Liver (tissue), 9 donors: ENCODE results near the gene RND1. TPM values are rescaled to one million over a fixed set of nuclear protein-coding genes. Genes with fewer than 3 reads are reported as not detected.

Source experiments
- DNase-seq: peaks from one replicate; pipeline ENCODE4 v3.0.0-alpha.2; 2017; ENCODE audit warnings: low spot score
- H3K27ac ChIP-seq, 2 donors: one replicate each; pipeline ENCODE4 v1.7.0; 2013; ENCODE audit warnings: inconsistent platforms in 2 of 2, low read length in 2 of 2, control low read depth in 1 of 2, low read depth in 1 of 2, mild to moderate bottlenecking in 1 of 2
- H3K27me3 ChIP-seq, 4 donors: one replicate each; pipeline versions ENCODE4 v1.6.1 to v1.7.0; 2013; ENCODE audit warnings: low read length in 3 of 4, inconsistent platforms in 1 of 4, mild to moderate bottlenecking in 1 of 4, moderate library complexity in 1 of 4; ENCODE audit not compliant: control insufficient read depth in 4 of 4, insufficient read depth in 4 of 4
- H3K36me3 ChIP-seq, 4 donors: one replicate each; pipeline versions ENCODE4 v1.6.1 to v1.7.0; 2013; ENCODE audit warnings: low read length in 3 of 4, mild to moderate bottlenecking in 3 of 4, low read depth in 1 of 4, moderate library complexity in 1 of 4; ENCODE audit not compliant: control insufficient read depth in 4 of 4, insufficient read depth in 3 of 4
- H3K4me1 ChIP-seq, 4 donors: one replicate each; pipeline versions ENCODE4 v1.6.1 to v1.7.0; 2013; ENCODE audit warnings: low read length in 3 of 4, mild to moderate bottlenecking in 3 of 4, moderate library complexity in 1 of 4; ENCODE audit not compliant: control insufficient read depth in 4 of 4, insufficient read depth in 4 of 4
- H3K4me3 ChIP-seq, 3 donors: one replicate each; pipeline versions ENCODE4 v1.6.1 to v1.7.0; 2013; ENCODE audit warnings: low read length in 3 of 3, control low read depth in 1 of 3, low read depth in 1 of 3, mild to moderate bottlenecking in 1 of 3
- H3K9ac ChIP-seq, 2 donors: one replicate each; pipeline ENCODE4 v1.7.0; 2013; ENCODE audit warnings: low read length in 2 of 2, mild to moderate bottlenecking in 2 of 2, moderate library complexity in 2 of 2, control low read depth in 1 of 2, low read depth in 1 of 2
- H3K9me3 ChIP-seq, 4 donors: one replicate each; pipeline versions ENCODE4 v1.6.1 to v1.7.0; 2013; ENCODE audit warnings: low read length in 3 of 4; ENCODE audit not compliant: control insufficient read depth in 4 of 4
- EGR1 ChIP-seq, 2 donors: IDR thresholded peaks; 2 replicates each; pipeline ENCODE4 v1.6.1; 2016 to 2018; ENCODE audit warnings: antibody characterized with exemption in 2 of 2, low read depth in 2 of 2
- FOXA1 ChIP-seq: IDR thresholded peaks from 2 replicates; pipeline ENCODE4 v1.6.1; 2016; ENCODE audit warnings: antibody characterized with exemption
- FOXA2 ChIP-seq: IDR thresholded peaks from 2 replicates; pipeline ENCODE4 v1.6.1; 2016; ENCODE audit warnings: antibody characterized with exemption
- GABPA ChIP-seq, 2 donors: IDR thresholded peaks in 1 of 2; conservative IDR thresholded peaks in 1 of 2; 2 replicates each; pipeline ENCODE4 v1.6.1; 2016; ENCODE audit warnings: antibody characterized with exemption in 2 of 2, mild to moderate bottlenecking in 1 of 2, moderate library complexity in 1 of 2
- HNF4A ChIP-seq, 2 donors: conservative IDR thresholded peaks; 2 replicates each; pipeline ENCODE4 v1.6.1; 2016; ENCODE audit warnings: antibody characterized with exemption in 2 of 2, mild to moderate bottlenecking in 2 of 2
- HNF4G ChIP-seq: IDR thresholded peaks from 2 replicates; pipeline ENCODE4 v1.6.1; 2016; ENCODE audit warnings: antibody characterized with exemption
- JUND ChIP-seq, 2 donors: IDR thresholded peaks; 2 replicates each; pipeline ENCODE4 v1.6.1; 2016; ENCODE audit warnings: antibody characterized with exemption in 2 of 2
- NR2F2 ChIP-seq: IDR thresholded peaks from 2 replicates; pipeline ENCODE4 v1.6.1; 2016; ENCODE audit warnings: antibody characterized with exemption
- RAD21 ChIP-seq, 2 donors: IDR thresholded peaks; 2 replicates each; pipeline ENCODE4 v1.6.1; 2016; ENCODE audit warnings: antibody characterized with exemption in 2 of 2, mild to moderate bottlenecking in 2 of 2
- RXRA ChIP-seq, 2 donors: IDR thresholded peaks; 2 replicates each; pipeline ENCODE4 v1.6.1; 2017 to 2018; ENCODE audit warnings: antibody characterized with exemption in 2 of 2, mild to moderate bottlenecking in 1 of 2
- SP1 ChIP-seq: IDR thresholded peaks from 2 replicates; pipeline ENCODE4 v1.6.1; 2018; ENCODE audit warnings: antibody characterized with exemption, mild to moderate bottlenecking
- TAF1 ChIP-seq: conservative IDR thresholded peaks from 2 replicates; pipeline ENCODE4 v1.6.1; 2016; ENCODE audit warnings: antibody characterized with exemption, mild to moderate bottlenecking
- YY1 ChIP-seq: IDR thresholded peaks from 2 replicates; pipeline ENCODE4 v1.6.1; 2016; ENCODE audit warnings: antibody characterized with exemption, mild to moderate bottlenecking
- WGBS: extraction: QIAGEN DNeasy Blood & Tissue Kit; methylation state at CpG from one replicate; pipeline ENCODE4 v1.1.7; 2013; 5-methylcytosine and 5-hydroxymethylcytosine counted together
- polyA plus RNA-seq, 2 donors: library from polyadenylated mRNA; stranded (reverse) in 1 of 2; unstranded in 1 of 2; fragments of 200-250 nt in 1 of 2; fragments of >200 nt in 1 of 2; fragmentation: Nextera tagmentation in 1 of 2; extraction: Ambion mirVana in 1 of 2; gene quantifications; one replicate each; pipeline versions ENCODE4 v1.2.1 to v1.2.3, GENCODE V29; 2013 to 2015
- total RNA-seq, 2 donors: library from RNA; depleted of rRNA; stranded (reverse); fragments of >200 nt; gene quantifications; one replicate each; pipeline ENCODE4 v1.2.3, GENCODE V29; 2014
- TF ChIP-seq, protein P1 (sequence below): IDR thresholded peaks from 2 replicates; pipeline ENCODE4 v1.6.1; 2016; ENCODE audit warnings: antibody characterized with exemption, mild to moderate bottlenecking
- TF ChIP-seq, protein P2 (sequence below): IDR thresholded peaks from 2 replicates; pipeline ENCODE4 v1.6.1; 2016; ENCODE audit warnings: antibody characterized with exemption
- TF ChIP-seq, protein P3 (sequence below): IDR thresholded peaks from 2 replicates; pipeline ENCODE4 v1.6.1; 2016; ENCODE audit warnings: antibody characterized with exemption
- TF ChIP-seq, protein P4 (sequence below): fragments of 150-350 bp; IDR thresholded peaks from 2 replicates; pipeline ENCODE4 v1.5.1; 2017; ENCODE audit warnings: improper control_type of control experiment, low read depth, low read length; ENCODE audit not compliant: missing input control
- TF ChIP-seq, protein P5 (sequence below): IDR thresholded peaks from 2 replicates; pipeline ENCODE4 v1.6.1; 2016; ENCODE audit warnings: antibody characterized with exemption
- donor health status: healthy.
- donor health status: healthy.
- donor health status: healthy.
- donor health status: healthy.
- donor health status: healthy.

The RND1 gene
- total and polyA plus RNA-seq, 4 donors, result 7.7 to 16.5 (median 8.5) TPM

DNA sequence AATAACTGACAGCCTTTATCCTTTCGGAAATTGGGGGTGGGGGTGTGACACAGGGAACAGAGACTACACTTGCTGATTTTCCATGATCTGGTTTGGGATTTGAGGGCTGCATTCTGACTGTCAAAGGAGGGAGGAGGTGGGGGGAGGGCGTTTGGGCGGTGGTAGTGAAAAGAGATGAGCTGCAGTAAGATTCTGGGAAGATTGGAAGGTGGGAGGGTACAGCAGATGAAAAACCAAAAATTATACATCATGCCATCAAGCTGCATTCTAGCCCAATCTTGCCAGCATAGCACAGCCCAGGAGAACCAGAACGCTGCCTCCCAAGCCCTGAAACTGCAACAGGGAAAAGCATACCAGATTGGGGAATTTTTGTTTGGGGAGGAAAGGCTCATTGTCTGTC, 2.4 kb downstream of the RND1 start:
- Histone ChIP-seq H3K9me3 (no peaks in the 10 kb centered on the region), H3K9ac (no peak overlapping the region), H3K4me1 (peaks cover 5 to 50% (median 22%) of the 10 kb centered on the region in 4 donors), H3K27ac (peak overlapping the region in 1 of 2 donors; percentile 26), H3K27me3 (no peaks in the 10 kb centered on the region), H3K36me3 (peaks cover 0 to 29% (median 20%) of the 10 kb centered on the region in 4 donors), H3K4me3 (no peak overlapping the region)
- DNase-seq, result no peak
- TF ChIP-seq, protein P1, sequence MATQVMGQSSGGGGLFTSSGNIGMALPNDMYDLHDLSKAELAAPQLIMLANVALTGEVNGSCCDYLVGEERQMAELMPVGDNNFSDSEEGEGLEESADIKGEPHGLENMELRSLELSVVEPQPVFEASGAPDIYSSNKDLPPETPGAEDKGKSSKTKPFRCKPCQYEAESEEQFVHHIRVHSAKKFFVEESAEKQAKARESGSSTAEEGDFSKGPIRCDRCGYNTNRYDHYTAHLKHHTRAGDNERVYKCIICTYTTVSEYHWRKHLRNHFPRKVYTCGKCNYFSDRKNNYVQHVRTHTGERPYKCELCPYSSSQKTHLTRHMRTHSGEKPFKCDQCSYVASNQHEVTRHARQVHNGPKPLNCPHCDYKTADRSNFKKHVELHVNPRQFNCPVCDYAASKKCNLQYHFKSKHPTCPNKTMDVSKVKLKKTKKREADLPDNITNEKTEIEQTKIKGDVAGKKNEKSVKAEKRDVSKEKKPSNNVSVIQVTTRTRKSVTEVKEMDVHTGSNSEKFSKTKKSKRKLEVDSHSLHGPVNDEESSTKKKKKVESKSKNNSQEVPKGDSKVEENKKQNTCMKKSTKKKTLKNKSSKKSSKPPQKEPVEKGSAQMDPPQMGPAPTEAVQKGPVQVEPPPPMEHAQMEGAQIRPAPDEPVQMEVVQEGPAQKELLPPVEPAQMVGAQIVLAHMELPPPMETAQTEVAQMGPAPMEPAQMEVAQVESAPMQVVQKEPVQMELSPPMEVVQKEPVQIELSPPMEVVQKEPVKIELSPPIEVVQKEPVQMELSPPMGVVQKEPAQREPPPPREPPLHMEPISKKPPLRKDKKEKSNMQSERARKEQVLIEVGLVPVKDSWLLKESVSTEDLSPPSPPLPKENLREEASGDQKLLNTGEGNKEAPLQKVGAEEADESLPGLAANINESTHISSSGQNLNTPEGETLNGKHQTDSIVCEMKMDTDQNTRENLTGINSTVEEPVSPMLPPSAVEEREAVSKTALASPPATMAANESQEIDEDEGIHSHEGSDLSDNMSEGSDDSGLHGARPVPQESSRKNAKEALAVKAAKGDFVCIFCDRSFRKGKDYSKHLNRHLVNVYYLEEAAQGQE, result no peak
- TF ChIP-seq HNF4A (conservative IDR thresholded peaks at IDR 0.05), result no peak
- no peak for TF ChIP-seq TAF1
- TF ChIP-seq HNF4G, result no peak
- no peak for TF ChIP-seq EGR1 (IDR thresholded peaks at IDR 0.05; ENCODE audit: low read depth in 2 of 2)
- no peak for TF ChIP-seq RXRA (IDR thresholded peaks at IDR 0.05)
- no peak for TF ChIP-seq RAD21 (IDR thresholded peaks at IDR 0.05)
- no peak for TF ChIP-seq SP1
- no peak for TF ChIP-seq GABPA (IDR thresholded peaks at IDR 0.05 in 1 of 2, conservative IDR thresholded peaks at IDR 0.05 in 1 of 2)
- no peak for TF ChIP-seq NR2F2
- TF ChIP-seq FOXA1, result no peak
- TF ChIP-seq YY1, result no peak
- TF ChIP-seq, protein P2, sequence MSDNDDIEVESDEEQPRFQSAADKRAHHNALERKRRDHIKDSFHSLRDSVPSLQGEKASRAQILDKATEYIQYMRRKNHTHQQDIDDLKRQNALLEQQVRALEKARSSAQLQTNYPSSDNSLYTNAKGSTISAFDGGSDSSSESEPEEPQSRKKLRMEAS, result no peak
- TF ChIP-seq, protein P3, sequence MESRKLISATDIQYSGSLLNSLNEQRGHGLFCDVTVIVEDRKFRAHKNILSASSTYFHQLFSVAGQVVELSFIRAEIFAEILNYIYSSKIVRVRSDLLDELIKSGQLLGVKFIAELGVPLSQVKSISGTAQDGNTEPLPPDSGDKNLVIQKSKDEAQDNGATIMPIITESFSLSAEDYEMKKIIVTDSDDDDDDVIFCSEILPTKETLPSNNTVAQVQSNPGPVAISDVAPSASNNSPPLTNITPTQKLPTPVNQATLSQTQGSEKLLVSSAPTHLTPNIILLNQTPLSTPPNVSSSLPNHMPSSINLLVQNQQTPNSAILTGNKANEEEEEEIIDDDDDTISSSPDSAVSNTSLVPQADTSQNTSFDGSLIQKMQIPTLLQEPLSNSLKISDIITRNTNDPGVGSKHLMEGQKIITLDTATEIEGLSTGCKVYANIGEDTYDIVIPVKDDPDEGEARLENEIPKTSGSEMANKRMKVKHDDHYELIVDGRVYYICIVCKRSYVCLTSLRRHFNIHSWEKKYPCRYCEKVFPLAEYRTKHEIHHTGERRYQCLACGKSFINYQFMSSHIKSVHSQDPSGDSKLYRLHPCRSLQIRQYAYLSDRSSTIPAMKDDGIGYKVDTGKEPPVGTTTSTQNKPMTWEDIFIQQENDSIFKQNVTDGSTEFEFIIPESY, result no peak
- TF ChIP-seq JUND (IDR thresholded peaks at IDR 0.05), result no peak
- TF ChIP-seq, protein P4, sequence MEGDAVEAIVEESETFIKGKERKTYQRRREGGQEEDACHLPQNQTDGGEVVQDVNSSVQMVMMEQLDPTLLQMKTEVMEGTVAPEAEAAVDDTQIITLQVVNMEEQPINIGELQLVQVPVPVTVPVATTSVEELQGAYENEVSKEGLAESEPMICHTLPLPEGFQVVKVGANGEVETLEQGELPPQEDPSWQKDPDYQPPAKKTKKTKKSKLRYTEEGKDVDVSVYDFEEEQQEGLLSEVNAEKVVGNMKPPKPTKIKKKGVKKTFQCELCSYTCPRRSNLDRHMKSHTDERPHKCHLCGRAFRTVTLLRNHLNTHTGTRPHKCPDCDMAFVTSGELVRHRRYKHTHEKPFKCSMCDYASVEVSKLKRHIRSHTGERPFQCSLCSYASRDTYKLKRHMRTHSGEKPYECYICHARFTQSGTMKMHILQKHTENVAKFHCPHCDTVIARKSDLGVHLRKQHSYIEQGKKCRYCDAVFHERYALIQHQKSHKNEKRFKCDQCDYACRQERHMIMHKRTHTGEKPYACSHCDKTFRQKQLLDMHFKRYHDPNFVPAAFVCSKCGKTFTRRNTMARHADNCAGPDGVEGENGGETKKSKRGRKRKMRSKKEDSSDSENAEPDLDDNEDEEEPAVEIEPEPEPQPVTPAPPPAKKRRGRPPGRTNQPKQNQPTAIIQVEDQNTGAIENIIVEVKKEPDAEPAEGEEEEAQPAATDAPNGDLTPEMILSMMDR, result no peak
- WGBS, result 80% methylated on average over 4 of the region's 4 CpGs

DNA sequence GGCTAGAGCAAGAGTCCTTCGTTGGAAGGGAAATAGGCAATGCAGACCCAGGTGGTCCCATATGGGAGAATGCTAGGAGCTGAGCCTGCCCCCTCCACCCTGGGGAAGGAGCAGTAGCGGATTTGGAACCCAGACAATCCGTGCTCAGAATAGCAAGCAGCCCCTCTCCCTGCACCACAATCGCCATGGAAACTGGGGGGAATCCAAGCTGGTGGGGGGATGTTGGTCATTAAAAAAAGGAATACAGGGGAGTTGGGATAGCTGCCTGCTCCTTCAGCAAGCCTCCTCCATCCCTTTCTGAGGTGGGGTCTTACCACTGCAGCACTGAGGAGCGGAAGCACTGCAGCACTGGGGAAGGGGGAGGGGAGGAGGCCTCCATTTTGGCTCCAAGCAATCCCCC, 2.9 kb downstream of the RND1 start:
- no peak for DNase-seq
- H3K27ac ChIP-seq, result peak overlapping the region in 1 of 2 donors; percentile 1
- TF ChIP-seq RAD21 (IDR thresholded peaks at IDR 0.05), result no peak
- no peak for TF ChIP-seq HNF4G
- no peak for TF ChIP-seq FOXA2
- TF ChIP-seq, protein P4, result no peak
- TF ChIP-seq RXRA (IDR thresholded peaks at IDR 0.05), result no peak
- TF ChIP-seq SP1, result no peak
- TF ChIP-seq, protein P5, sequence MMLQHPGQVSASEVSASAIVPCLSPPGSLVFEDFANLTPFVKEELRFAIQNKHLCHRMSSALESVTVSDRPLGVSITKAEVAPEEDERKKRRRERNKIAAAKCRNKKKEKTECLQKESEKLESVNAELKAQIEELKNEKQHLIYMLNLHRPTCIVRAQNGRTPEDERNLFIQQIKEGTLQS, result no peak
- TF ChIP-seq NR2F2, result no peak

More for the DNA sequence above, 2.9 kb downstream of the RND1 start:
- Histone ChIP-seq H3K27me3 (no peaks in the 10 kb centered on the region), H3K9ac (no peak overlapping the region), H3K9me3 (no peaks in the 10 kb centered on the region), H3K4me1 (peaks cover 4 to 50% (median 22%) of the 10 kb centered on the region in 4 donors), H3K4me3 (no peak overlapping the region), H3K36me3 (peaks cover 0 to 30% (median 25%) of the 10 kb centered on the region in 4 donors)
- 84% methylated on average over 5 of the region's 5 CpGs for WGBS
